GM21737 (cell line): ENCODE results near the gene GYPE.
"Not testable (repeated sequence)": the region's sequence is repeated elsewhere in the genome, so short reads cannot be mapped to it uniquely, and the experiment has no call there.

Source experiments
- ATAC-seq: cut with Tn5 transposase; IDR thresholded peaks from one replicate; pipeline ENCODE4 v1.9.1; 2021; ENCODE audit warnings: mild to moderate bottlenecking, moderate library complexity; ENCODE audit not compliant: unreplicated experiment

GYPE gene

DNA sequence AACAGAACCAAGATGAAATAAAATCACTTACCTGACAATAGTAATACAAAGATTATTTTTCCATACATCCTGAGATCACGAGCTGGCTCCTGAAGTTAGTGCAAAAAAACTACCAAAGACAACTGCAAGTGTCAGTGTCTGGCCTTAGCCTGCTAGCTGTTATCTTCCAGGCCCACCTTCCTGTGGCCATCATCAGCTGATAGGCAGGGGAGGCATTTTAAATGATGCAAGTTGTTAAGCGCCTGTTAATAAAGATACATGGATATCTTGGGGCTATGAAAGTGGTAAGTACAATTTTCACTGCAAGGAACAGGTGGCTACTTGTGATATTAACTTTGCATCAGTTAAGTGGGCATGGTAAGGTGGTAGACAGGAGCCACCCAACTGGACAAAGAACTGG lies at the start of gene GYPE:
Gene GYPE, minus strand, starts transcription at position 120 of the 400 bp plus-strand sequence. Its CDS starts 52 bp downstream, at position 68.
- ATAC-seq = not testable (repeated sequence)

DNA sequence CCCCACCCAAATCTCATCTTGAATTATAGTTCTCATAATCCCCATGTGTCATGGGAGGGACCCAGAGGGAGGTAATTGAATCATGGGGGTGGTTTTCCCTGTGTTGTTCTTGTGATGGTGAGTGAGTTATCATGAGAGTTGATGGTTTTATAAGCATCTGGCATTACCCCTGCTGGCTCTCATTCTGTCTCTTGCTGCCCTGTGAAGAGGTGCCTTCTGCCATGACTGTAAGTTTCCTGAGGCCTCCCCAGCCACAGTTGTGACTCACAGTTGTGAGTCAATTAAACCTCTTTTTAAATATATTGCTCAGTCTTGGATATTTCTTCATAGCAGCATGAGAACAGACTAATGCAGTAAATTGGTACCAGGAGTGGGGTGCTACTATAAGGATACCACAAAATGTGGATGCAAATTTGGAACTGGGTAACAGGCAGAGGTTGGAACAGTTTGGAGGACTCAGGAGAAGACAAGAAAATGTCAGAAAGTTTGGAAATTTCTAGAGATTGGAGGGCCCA lies 46.2 kb upstream of the GYPE start:
- ATAC-seq = not testable (repeated sequence)

DNA sequence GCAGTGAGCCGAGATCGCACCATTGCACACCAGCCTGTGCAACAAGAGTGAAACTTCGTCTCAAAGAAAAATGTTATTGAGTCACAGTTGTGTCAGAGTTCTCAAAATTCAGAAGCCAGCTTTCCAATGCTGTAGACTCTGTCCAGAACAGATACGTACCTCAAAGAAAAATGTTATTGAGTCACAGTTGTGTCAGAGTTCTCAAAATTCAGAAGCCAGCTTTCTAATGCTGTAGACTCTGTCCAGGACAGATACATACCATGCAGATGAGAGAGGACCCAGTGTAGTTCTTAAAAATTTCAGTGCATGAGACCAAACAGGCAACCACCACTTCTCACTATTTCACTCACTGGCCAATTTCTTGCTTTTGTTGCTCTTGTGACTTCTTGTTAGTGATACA lies 45.6 kb upstream of the GYPE start:
- not testable (repeated sequence) for ATAC-seq

DNA sequence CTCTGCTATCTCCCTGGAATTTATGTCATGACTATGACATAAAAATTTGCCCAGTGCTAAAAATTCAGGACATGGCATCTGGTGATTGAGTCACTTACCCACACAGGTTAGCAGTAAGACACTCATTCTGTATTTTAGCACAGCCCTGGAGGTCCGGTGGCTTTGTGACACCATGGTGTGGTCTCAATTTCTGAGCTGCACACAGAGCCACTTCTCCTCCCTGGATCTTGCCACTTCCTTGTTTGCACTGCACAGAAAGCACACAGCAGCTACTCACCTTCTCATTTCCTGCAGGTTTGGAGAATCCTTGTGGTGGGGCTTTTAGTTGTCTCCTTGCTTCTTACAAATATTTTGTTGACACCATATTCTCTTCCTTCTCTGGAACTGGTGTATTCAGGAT lies 44.8 kb upstream of the GYPE start:
- not testable (repeated sequence) for ATAC-seq

DNA sequence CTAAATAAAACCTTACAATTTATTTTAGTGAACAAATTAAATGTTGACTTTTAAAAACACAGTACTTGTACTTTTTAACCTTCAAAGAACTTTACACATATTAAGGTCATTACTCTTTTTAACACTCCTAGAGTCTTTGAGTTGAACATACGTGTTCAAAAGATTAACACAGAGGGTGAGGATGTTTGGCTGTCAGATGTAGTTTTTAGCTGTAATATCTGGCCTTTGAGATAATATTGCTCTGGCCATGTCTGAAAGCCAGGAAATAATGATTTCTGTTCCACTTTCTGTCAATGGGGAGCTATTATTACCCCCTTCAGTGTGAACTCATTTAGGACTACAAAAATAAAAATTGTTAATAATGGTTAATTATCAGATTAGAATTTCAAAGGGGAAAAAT lies 42.1 kb upstream of the GYPE start:
- not testable (repeated sequence) for ATAC-seq

- not testable (repeated sequence) for ATAC-seq
Measured at GRCh38 chr4:143940708-143941107, 35.3 kb upstream of the GYPE start.

DNA sequence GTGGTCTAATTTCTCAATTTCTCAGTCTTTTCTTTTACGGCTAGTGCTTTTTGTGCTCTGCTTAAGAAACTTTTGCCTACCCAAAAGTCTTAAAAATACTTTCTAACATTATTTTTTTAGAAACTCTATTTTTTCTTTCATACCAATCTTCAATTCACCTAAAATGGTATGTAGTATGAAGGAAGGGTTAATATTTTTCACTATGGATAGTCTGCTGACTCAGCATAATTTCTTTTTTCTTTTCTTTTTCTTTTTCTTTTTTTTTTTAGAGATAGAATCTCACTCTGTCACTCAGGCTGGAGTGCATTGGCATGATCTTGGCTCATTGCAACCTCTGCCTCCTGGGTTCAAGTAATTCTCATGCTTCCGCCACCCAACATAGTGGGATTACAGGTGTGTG lies 34.2 kb upstream of the GYPE start:
- no peak for ATAC-seq

- not testable (repeated sequence) for ATAC-seq
Measured at GRCh38 chr4:143938890-143939289, 33.5 kb upstream of the GYPE start.

- ATAC-seq = no peak
Measured at GRCh38 chr4:143921181-143921580, 15.8 kb upstream of the GYPE start.

DNA sequence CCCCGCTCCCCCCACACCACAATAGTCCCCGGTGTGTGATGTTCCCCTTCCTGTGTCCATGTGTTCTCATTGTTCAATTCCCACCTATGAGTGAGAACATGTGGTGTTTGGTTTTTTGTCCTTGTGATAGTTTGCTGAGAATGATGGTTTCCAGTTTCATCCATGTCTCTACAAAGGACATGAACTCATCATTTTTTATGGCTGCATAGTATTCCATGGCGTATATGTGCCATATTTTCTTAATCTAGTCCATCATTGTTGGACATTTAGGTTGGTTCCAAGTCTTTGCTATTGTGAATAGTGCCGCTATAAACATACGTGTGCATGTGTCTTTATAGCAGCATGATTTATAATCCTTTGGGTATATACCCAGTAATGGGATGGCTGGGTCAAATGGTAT lies 11.1 kb upstream of the GYPE start:
- not testable (repeated sequence) for ATAC-seq

DNA sequence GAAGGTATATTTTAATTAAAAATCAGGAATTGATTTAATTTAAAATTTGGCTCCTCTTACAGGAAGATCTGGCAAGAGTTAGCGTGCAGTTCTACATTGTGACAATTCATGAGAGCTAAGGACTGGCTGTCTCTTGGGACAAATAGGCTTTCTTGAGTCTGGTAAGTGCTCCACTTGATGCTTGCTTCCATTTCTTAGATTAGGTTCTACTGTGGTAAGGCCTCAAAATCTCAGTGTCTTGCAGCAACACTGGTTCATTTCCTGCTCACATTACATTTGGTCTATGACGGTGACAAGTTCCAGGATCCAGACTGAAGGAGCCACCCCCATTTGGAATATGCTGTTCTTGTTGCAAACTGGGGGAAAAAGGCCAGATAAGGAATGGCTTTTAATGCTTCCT lies 7.1 kb upstream of the GYPE start:
- ATAC-seq = not testable (repeated sequence)

DNA sequence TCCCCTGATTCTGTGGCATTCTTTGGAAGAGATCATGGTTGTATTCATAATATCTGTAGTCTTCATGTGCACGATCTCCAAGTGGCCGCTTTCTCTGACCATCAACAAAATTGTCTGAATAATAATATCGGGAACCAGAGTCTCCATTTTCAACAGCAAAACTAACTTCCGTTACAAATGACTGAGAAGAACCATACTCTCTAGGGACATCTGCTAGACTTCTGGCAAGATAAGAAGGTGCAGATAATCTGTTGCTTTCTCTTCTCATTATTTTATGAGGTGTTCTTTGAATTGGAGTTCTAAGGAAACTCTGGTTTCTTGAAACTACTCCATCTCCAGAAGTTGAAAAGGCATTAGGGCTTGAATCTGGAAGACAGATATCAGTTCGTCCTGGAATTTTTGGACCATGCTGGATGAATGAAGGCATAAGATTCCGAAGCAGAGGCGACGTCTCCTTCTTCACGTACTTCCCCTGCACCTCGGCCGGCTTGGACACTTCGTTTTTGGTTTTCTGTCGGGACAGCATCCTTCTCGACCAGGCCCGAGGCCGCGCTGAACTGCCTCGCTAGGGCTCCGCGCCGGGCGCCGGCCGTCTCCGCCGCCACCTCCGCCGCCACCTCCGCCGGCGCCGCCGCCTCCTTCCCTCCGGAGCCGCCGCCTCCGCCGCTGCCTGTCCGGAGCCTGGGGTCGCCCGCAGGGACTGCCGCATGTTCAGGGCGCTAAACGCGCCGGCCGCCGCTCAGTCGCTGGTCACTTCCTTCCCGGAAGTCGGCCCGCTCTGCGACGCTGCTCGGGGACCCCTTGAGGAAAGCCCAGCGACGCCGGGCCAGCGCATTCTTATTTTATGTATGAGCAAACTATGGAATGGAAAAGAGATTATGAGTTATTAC lies 6.4 kb upstream of the GYPE start:
- peak; percentile 61 for ATAC-seq

DNA sequence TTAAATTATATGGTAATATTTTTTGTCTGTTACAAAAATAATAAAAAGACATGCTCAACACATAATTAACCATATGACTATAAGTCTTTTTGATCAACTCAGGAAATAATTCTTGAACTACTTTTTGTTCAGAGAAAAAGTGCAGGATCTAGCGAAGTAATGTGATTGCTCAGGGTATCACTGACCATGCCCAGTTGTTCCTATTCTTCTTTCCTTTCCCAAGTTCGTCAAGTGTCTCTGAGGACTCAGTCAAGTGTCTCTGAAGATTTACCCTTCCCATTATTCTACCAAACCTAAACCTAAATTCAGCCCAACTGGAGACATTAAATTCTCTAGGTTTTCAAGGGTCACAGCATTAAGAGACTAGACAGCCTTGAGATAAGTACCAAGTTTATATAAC lies 5.5 kb upstream of the GYPE start:
- ATAC-seq = not testable (repeated sequence)

- peak; percentile 55 for ATAC-seq
Measured at GRCh38 chr4:143907811-143908210, 2.5 kb upstream of the GYPE start.

DNA sequence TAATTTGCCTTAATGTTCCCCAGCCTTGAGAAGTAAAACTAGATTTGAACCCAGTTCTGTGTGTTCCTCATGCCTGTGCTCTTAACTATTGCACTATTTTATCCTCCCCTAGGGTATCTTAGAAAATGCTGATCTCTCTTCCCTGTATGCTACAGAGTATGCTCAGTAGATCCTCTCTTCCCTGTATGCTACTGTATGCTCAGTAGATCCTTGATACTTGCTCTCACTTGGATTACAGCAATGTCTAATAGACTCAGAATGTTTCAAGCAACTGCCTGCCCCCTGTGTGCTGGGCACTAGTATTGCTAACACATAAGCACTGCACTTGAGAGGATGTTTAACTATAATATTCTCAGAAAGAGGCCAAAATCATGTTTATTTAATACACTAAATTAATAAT lies 928 bp downstream of the GYPE start:
- ATAC-seq = not testable (repeated sequence)

GRCh38 chr4:143890323-143890722 lies 15.0 kb downstream of the GYPE start:
- ATAC-seq = not testable (repeated sequence)

DNA sequence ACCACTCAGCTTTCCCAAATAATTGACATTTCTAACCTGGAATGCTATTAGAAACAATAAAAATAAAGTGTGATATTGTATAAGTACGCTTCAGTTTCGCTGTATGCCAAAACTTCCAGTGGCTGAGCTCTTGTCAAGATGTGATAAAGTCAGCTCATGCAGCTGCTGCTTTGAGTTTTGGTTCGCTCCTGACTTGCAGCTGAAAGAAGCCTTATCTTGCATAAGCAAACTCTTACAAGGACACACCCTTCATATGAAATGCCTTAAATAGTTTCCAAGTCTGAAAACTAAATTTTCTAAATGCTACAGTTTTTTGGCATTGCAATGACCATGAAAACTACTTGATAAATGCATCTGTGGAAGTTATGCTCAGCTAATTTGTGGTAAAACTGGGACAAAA lies 17.2 kb downstream of the GYPE start:
- ATAC-seq = not testable (repeated sequence)

DNA sequence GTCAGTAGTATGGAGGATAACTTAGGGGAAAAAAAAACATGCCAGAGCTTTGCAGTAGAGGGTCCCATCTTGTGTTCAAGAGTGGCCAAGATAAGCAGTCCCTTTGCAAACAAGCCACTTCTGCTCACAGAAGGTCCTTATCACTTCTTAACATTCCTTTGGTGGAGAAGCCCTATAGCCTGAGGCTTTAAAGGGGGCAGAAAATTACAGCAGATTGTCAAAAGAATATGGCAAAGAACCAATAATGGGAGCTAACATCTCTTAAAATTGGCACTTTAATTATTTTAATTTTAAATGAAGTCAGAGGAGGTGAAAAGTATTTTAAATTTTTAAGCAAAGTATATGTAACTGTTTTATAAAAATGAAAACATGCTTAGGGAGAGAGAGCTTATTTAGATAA lies 20.4 kb downstream of the GYPE start:
- not testable (repeated sequence) for ATAC-seq

DNA sequence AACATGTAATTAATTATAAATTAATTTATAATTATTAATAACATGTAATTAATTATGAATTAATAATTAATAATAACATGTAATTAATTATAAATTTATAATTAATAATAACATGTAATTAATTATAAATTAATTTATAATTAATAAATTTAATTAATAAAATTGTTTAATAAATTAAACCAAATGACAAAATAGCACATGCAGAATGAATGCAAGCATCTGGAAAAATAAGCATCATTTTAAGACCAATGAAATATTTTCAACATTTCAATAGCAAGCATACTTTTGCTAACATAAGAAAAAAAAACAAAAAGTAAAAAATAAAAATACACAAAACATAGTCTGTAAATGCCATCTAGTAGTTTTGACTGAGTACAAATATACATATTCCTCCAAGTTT lies 21.8 kb downstream of the GYPE start:
- ATAC-seq = no peak

GRCh38 chr4:143882892-143883291 lies 22.5 kb downstream of the GYPE start:
- ATAC-seq = no peak

DNA sequence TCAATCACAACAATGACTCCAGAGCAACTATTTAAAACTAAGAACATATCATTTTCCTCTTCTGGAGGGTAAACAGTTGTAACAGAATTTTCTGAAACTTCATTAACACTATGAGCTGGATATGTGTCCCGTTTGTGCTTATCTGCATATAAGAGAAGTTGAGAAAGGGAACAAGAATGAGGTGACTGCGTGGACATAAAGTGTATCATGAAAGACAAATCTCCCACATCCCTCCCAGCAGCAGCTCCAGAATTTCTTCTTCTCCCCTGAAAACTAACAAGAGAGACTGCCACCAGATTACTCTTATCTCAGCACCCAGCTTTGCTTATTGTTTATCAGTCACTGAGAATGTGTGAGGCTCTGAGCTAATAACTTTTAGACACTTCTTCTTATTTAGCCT lies 25.8 kb downstream of the GYPE start:
- ATAC-seq = not testable (repeated sequence)

- not testable (repeated sequence) for ATAC-seq
Measured at GRCh38 chr4:143875357-143875756, 30.0 kb downstream of the GYPE start.
